Sigmoid colon (tissue), 7 donors: ENCODE measurements around the gene CCSER1. TPM values are rescaled to one million over a fixed set of nuclear protein-coding genes. Genes with fewer than 3 reads are reported as not detected.

Experiments
- DNase-seq: peaks from one replicate; pipeline ENCODE4 v3.0.0-alpha.2; 2019
- H3K27ac ChIP-seq, 4 donors: fragments of 200-600 bp; sonication (generic); one replicate each; pipeline ENCODE4 v1.5.1; 2016 to 2019; ENCODE audit warnings: mild to moderate bottlenecking in 1 of 4
- H3K27me3 ChIP-seq, 3 donors: fragments of 200-600 bp; sonication (generic); one replicate each; pipeline ENCODE4 v1.5.1; 2019; ENCODE audit warnings: mild to moderate bottlenecking in 1 of 3
- H3K36me3 ChIP-seq, 4 donors: fragments of 200-600 bp; sonication (generic); one replicate each; pipeline ENCODE4 v1.5.1; 2016 to 2019
- H3K4me1 ChIP-seq, 4 donors: fragments of 200-600 bp; sonication (generic); one replicate each; pipeline ENCODE4 v1.5.1; 2017 to 2019
- H3K4me3 ChIP-seq, 4 donors: fragments of 200-600 bp; sonication (generic); one replicate each; pipeline ENCODE4 v1.5.1; 2017 to 2019; ENCODE audit warnings: mild to moderate bottlenecking in 2 of 4, moderate library complexity in 1 of 4
- H3K9me3 ChIP-seq, 4 donors: fragments of 200-600 bp in 3 of 4; sonication (generic) in 3 of 4; one replicate each; pipeline versions ENCODE4 v1.5.1 to v1.6.1; 2013 to 2019
- EP300 ChIP-seq, 4 donors: sonication (generic); formaldehyde crosslinking; IDR thresholded peaks; one replicate each; pipeline ENCODE4 v1.6.1; 2017; ENCODE audit warnings: antibody characterized with exemption in 4 of 4
- POLR2A ChIP-seq, 2 donors: fragments of 450-650 bp; IDR thresholded peaks; one replicate each; pipeline ENCODE4 v1.6.1; 2016; ENCODE audit warnings: antibody characterized with exemption in 2 of 2, mild to moderate bottlenecking in 2 of 2, moderate library complexity in 2 of 2
- POLR2AphosphoS5 ChIP-seq, 4 donors: sonication (generic); formaldehyde crosslinking; IDR thresholded peaks; one replicate each; pipeline ENCODE4 v1.6.1; 2017; ENCODE audit warnings: antibody characterized with exemption in 4 of 4
- WGBS, 2 donors: extraction: QIAGEN DNeasy Blood & Tissue Kit; methylation state at CpG; one replicate each; pipeline ENCODE4 v1.1.7; 2013; 5-methylcytosine and 5-hydroxymethylcytosine counted together
- intact Hi-C: fragments of 100-400 bp; cut with DNase I; formaldehyde crosslinking; loops from one replicate; pipeline ENCODE4 v1.15.1; 2023
- polyA plus RNA-seq, 3 donors: library from polyadenylated mRNA; stranded (reverse); fragments of 200-250 nt; gene quantifications; one replicate each; pipeline ENCODE4 v1.2.3, GENCODE V29; 2013
- total RNA-seq, 4 donors: library from RNA; depleted of rRNA; stranded (reverse); fragments of >200 nt; gene quantifications; one replicate each; pipeline ENCODE4 v1.1.0, GENCODE V29; 2016
- TF ChIP-seq, protein P1 (sequence below), 4 experiments: fragments of 450-650 bp in 3 of 4; fragments of 200-600 bp in 1 of 4; IDR thresholded peaks; one replicate each; pipeline ENCODE4 v1.5.1; 2016 to 2019; ENCODE audit warnings: antibody characterized with exemption in 4 of 4, mild to moderate bottlenecking in 3 of 4, moderate library complexity in 2 of 4
- donor health status: healthy with polysubstance abuse.
- donor health status: Bipolar disorder and iron deficiency.
- donor health status: healthy.

Gene CCSER1
- total and polyA plus RNA-seq, 7 donors, result 1.6 to 7.2 (median 4.2) TPM

DNA sequence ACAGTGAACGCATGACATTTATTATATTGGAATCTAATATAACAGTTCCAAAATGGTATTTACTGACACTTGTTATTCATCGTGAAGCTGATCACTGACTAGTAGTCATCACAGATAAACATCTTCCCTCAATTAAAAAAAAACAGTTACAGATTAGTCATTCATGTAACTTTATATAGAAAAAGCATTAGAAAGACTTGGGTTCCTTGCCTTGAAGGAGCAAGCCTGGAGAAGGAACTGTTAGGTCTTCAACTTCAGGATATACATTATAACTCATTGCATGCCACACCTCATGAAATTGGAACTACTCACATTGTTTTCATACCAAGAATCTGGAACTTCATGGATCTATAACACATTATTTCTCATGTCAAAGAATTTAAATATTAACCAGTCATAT is 317.7 kb downstream of the CCSER1 start:
- DNase-seq, result no peak
- no peak overlapping the region for H3K27ac ChIP-seq
- no peak overlapping the region for H3K4me3 ChIP-seq
- no peaks in the 10 kb centered on the region for H3K4me1 ChIP-seq
- WGBS, 2 donors, result 93 to 97% methylated on average over 2 of the region's 2 CpGs
- no peaks in the 10 kb centered on the region for H3K27me3 ChIP-seq
- no peaks in the 10 kb centered on the region for H3K9me3 ChIP-seq
- TF ChIP-seq POLR2AphosphoS5 (IDR thresholded peaks at IDR 0.05) (no peak), POLR2A (IDR thresholded peaks at IDR 0.05) (no peak), EP300 (IDR thresholded peaks at IDR 0.05) (no peak)
- TF ChIP-seq, protein P1, sequence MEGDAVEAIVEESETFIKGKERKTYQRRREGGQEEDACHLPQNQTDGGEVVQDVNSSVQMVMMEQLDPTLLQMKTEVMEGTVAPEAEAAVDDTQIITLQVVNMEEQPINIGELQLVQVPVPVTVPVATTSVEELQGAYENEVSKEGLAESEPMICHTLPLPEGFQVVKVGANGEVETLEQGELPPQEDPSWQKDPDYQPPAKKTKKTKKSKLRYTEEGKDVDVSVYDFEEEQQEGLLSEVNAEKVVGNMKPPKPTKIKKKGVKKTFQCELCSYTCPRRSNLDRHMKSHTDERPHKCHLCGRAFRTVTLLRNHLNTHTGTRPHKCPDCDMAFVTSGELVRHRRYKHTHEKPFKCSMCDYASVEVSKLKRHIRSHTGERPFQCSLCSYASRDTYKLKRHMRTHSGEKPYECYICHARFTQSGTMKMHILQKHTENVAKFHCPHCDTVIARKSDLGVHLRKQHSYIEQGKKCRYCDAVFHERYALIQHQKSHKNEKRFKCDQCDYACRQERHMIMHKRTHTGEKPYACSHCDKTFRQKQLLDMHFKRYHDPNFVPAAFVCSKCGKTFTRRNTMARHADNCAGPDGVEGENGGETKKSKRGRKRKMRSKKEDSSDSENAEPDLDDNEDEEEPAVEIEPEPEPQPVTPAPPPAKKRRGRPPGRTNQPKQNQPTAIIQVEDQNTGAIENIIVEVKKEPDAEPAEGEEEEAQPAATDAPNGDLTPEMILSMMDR (IDR thresholded peaks at IDR 0.05), result no peak
- H3K36me3 ChIP-seq, result no peaks in the 10 kb centered on the region
- intact Hi-C loops, result no loop called here

DNA sequence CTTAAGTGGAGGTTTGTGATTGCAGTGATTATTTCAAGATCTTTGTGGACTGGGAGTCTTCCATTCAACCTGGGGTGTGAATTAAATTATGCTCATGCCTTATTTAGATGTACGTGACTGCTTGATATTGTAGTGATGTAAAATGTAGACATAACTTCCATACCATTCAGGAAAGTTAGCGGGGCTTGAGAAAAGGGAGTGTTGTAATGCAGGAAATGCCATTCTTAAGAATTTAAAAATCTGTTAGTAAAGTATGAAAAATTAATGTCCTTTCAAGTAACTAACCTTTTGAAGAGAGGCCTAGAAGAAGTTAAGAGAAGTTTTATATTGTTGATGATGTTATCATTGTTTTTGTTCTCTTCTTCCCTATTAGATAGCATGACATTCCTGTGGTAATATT is 318.2 kb downstream of the CCSER1 start:
- H3K36me3 ChIP-seq, result no peaks in the 10 kb centered on the region
- TF ChIP-seq POLR2A (IDR thresholded peaks at IDR 0.05), result no peak
- TF ChIP-seq, protein P1 (IDR thresholded peaks at IDR 0.05), result no peak
- no peak for TF ChIP-seq EP300 (IDR thresholded peaks at IDR 0.05)
- TF ChIP-seq POLR2AphosphoS5 (IDR thresholded peaks at IDR 0.05), result no peak
- intact Hi-C loops, result no loop called here
- H3K27ac ChIP-seq, result no peak overlapping the region
- H3K9me3 ChIP-seq, result no peaks in the 10 kb centered on the region
- no peak for DNase-seq
- H3K4me1 ChIP-seq, result no peaks in the 10 kb centered on the region
- no peak overlapping the region for H3K4me3 ChIP-seq
- H3K27me3 ChIP-seq, result no peaks in the 10 kb centered on the region
- 93% methylated on average over 2 of the region's 2 CpGs for WGBS, 2 donors

DNA sequence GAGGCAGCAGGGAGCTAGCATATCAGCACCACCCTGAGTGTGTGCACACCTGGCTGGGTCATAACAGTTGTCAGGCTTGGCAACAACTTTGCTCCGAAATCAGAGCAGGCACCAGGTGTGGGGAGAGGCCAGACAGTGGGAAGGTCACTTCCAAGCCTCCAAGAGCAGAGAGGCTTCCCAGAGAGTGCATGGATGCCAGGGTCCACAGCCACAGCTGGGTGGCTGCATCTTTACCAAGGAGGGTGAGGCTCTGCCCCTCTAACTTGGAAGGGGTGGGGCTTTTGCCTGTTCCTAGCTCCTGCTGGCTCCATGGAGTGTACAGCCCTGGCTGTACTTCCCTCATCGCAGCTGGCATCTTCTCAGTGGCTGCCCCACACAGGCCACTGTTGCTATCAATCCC is 322.4 kb downstream of the CCSER1 start:
- Histone ChIP-seq H3K36me3 (no peaks in the 10 kb centered on the region), H3K27me3 (no peaks in the 10 kb centered on the region), H3K4me1 (no peaks in the 10 kb centered on the region), H3K4me3 (no peak overlapping the region), H3K9me3 (no peaks in the 10 kb centered on the region), H3K27ac (no peak overlapping the region)
- DNase-seq, result no peak
- WGBS, 2 donors, result 92 to 93% methylated on average over 2 of the region's 2 CpGs
- intact Hi-C loops, result no loop called here
- TF ChIP-seq EP300 (IDR thresholded peaks at IDR 0.05) (no peak), POLR2AphosphoS5 (IDR thresholded peaks at IDR 0.05) (no peak), POLR2A (IDR thresholded peaks at IDR 0.05) (no peak)
- TF ChIP-seq, protein P1 (IDR thresholded peaks at IDR 0.05), result no peak

DNA sequence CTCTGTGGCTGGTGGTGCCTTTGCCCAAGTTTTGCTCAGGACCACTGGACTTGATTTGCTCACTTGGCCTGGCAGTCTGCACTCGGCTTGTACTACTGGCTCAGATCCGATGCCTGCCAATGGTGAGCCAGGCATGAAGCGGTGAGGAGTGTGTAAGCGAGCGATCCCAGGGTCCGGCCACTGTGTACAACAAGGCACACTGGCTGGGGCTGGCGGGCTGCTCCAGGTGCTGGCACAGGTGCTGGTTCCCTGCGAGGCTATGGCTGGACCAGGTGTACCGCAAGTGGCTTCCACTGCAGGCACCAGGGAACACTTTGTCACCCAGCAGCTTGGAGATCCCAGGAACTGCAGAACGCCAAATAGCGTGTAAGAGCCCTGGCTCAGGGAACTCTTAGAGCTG is 329.7 kb downstream of the CCSER1 start:
- H3K4me3 ChIP-seq, result no peak overlapping the region
- no peaks in the 10 kb centered on the region for H3K36me3 ChIP-seq
- intact Hi-C loops, result no loop called here
- 92 to 98% methylated on average over 11 of the region's 11 CpGs for WGBS, 2 donors
- H3K27me3 ChIP-seq, result no peaks in the 10 kb centered on the region
- H3K4me1 ChIP-seq, result no peaks in the 10 kb centered on the region
- TF ChIP-seq POLR2A (IDR thresholded peaks at IDR 0.05) (no peak), EP300 (IDR thresholded peaks at IDR 0.05) (no peak), POLR2AphosphoS5 (IDR thresholded peaks at IDR 0.05) (no peak)
- TF ChIP-seq, protein P1 (IDR thresholded peaks at IDR 0.05), result no peak
- no peak overlapping the region for H3K27ac ChIP-seq
- H3K9me3 ChIP-seq, result peaks cover 0 to 8% (median 0%) of the 10 kb centered on the region in 4 donors
- no peak for DNase-seq

DNA sequence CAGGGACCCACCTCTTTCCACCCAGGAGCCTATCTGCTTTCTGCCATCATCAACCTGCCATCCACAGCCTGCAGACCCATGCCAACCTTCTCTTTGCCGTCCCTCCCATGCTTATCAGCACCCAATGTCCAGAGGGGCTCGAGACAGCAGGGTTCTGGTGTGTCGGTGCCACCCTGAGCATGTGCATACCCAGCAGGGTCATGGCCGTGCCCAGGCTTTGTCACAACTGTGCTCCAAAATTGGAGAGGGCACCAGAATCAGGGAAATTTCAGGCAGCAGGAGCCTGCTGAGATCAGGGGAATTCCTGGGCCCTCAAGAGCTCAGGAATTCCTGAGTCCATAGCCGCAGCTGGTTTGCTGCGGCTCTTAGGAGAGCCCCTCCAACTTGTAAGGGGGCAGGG is 330.6 kb downstream of the CCSER1 start:
- H3K27ac ChIP-seq, result no peak overlapping the region
- no peaks in the 10 kb centered on the region for H3K36me3 ChIP-seq
- TF ChIP-seq POLR2A (IDR thresholded peaks at IDR 0.05) (no peak), EP300 (IDR thresholded peaks at IDR 0.05) (no peak), POLR2AphosphoS5 (IDR thresholded peaks at IDR 0.05) (no peak)
- TF ChIP-seq, protein P1 (IDR thresholded peaks at IDR 0.05), result no peak
- 92 to 95% methylated on average over 6 of the region's 6 CpGs for WGBS, 2 donors
- DNase-seq, result no peak
- H3K9me3 ChIP-seq, result peaks cover 0 to 8% (median 0%) of the 10 kb centered on the region in 4 donors
- H3K27me3 ChIP-seq, result no peaks in the 10 kb centered on the region
- intact Hi-C loops, result no loop called here
- no peaks in the 10 kb centered on the region for H3K4me1 ChIP-seq
- no peak overlapping the region for H3K4me3 ChIP-seq
